Astrocyte (in vitro differentiated cells and primary cell): ENCODE results near the gene AK5. TPM values are rescaled to one million over a fixed set of nuclear protein-coding genes. Genes with fewer than 3 reads are reported as not detected.

Source experiments
- DNase-seq: peaks from one replicate; pipeline ENCODE4 v3.0.0-alpha.2; 2010; ENCODE audit warnings: low read depth
- FAIRE-seq: peaks from 2 replicates; lab custom pipeline; 2011; peaks lifted over from hg19 to GRCh38; lab: Jason Lieb, UNC
- H2AFZ ChIP-seq: 2 replicates; pipeline ENCODE4 v1.6.0; 2012; ENCODE audit warnings: low read depth, low read length, inconsistent platforms
- H3K27ac ChIP-seq: 2 replicates; pipeline ENCODE4 v1.5.1; 2011; ENCODE audit warnings: low read depth, low read length, inconsistent platforms
- H3K27me3 ChIP-seq: 2 replicates; pipeline ENCODE4 v1.6.0; 2011; ENCODE audit warnings: low read length, inconsistent platforms; ENCODE audit not compliant: insufficient read depth
- H3K36me3 ChIP-seq: 2 replicates; pipeline ENCODE4 v1.5.1; 2011; ENCODE audit warnings: low read length, inconsistent platforms; ENCODE audit not compliant: insufficient read depth
- H3K4me1 ChIP-seq: 2 replicates; pipeline ENCODE4 v1.5.1; 2011; ENCODE audit warnings: low read length, inconsistent platforms; ENCODE audit not compliant: insufficient read depth
- H3K4me2 ChIP-seq: 2 replicates; pipeline ENCODE4 v1.6.0; 2012; ENCODE audit warnings: low read length, inconsistent platforms
- H3K4me3 ChIP-seq: 2 replicates; pipeline ENCODE4 v1.5.1; 2011; ENCODE audit warnings: low read depth, mild to moderate bottlenecking, low read length, inconsistent platforms; ENCODE audit not compliant: insufficient read depth
- H3K79me2 ChIP-seq: 2 replicates; pipeline ENCODE4 v1.6.0; 2012; ENCODE audit warnings: mild to moderate bottlenecking, low read length, inconsistent platforms; ENCODE audit not compliant: insufficient read depth
- H3K9ac ChIP-seq: 2 replicates; pipeline ENCODE4 v1.6.0; 2012; ENCODE audit warnings: mild to moderate bottlenecking, low read length, inconsistent platforms
- H3K9me3 ChIP-seq: 2 replicates; pipeline ENCODE4 v1.5.1; 2012; ENCODE audit warnings: low read depth, mild to moderate bottlenecking, low read length, inconsistent platforms; ENCODE audit not compliant: insufficient read depth
- H4K20me1 ChIP-seq: 2 replicates; pipeline ENCODE4 v1.6.0; 2012; ENCODE audit warnings: low read length, inconsistent platforms; ENCODE audit not compliant: insufficient read depth
- H3K27ac Mint-ChIP-seq: one replicate; pipeline ENCODE4 v1.8.0; 2021; ENCODE audit warnings: mild to moderate bottlenecking, mixed read lengths; ENCODE audit not compliant: unreplicated experiment
- H3K27me3 Mint-ChIP-seq: one replicate; pipeline ENCODE4 v1.8.0; 2021; ENCODE audit warnings: low read depth, mixed read lengths; ENCODE audit not compliant: unreplicated experiment
- H3K36me3 Mint-ChIP-seq: one replicate; pipeline ENCODE4 v1.8.0; 2021; ENCODE audit warnings: low read depth, mixed read lengths; ENCODE audit not compliant: unreplicated experiment
- H3K4me1 Mint-ChIP-seq: one replicate; pipeline ENCODE4 v1.8.0; 2021; ENCODE audit warnings: low read depth, mixed read lengths; ENCODE audit not compliant: unreplicated experiment
- H3K4me3 Mint-ChIP-seq: one replicate; pipeline ENCODE4 v1.8.0; 2021; ENCODE audit warnings: mild to moderate bottlenecking, moderate library complexity, mixed read lengths; ENCODE audit not compliant: unreplicated experiment
- H3K9me3 Mint-ChIP-seq: one replicate; pipeline ENCODE4 v1.8.0; 2021; ENCODE audit warnings: mild to moderate bottlenecking, mixed read lengths; ENCODE audit not compliant: unreplicated experiment
- EZH2 ChIP-seq: IDR thresholded peaks from 2 replicates; pipeline ENCODE4 v1.6.1; 2012; ENCODE audit warnings: mild to moderate bottlenecking, low read length, inconsistent platforms; ENCODE audit not compliant: insufficient read depth
- total RNA-seq: library from RNA; stranded (reverse); gene quantifications from 2 replicates; pipeline ENCODE4 v1.2.1, GENCODE V29; 2021
- TF ChIP-seq, protein P1 (sequence below): IDR thresholded peaks from 2 replicates; pipeline ENCODE4 v1.5.1; 2011; ENCODE audit warnings: low read depth, mild to moderate bottlenecking, inconsistent platforms, low read length, moderate library complexity; ENCODE audit not compliant: insufficient read depth

The AK5 gene
- total RNA-seq, 1 donor from 2014 or later: 4.4 TPM

DNA sequence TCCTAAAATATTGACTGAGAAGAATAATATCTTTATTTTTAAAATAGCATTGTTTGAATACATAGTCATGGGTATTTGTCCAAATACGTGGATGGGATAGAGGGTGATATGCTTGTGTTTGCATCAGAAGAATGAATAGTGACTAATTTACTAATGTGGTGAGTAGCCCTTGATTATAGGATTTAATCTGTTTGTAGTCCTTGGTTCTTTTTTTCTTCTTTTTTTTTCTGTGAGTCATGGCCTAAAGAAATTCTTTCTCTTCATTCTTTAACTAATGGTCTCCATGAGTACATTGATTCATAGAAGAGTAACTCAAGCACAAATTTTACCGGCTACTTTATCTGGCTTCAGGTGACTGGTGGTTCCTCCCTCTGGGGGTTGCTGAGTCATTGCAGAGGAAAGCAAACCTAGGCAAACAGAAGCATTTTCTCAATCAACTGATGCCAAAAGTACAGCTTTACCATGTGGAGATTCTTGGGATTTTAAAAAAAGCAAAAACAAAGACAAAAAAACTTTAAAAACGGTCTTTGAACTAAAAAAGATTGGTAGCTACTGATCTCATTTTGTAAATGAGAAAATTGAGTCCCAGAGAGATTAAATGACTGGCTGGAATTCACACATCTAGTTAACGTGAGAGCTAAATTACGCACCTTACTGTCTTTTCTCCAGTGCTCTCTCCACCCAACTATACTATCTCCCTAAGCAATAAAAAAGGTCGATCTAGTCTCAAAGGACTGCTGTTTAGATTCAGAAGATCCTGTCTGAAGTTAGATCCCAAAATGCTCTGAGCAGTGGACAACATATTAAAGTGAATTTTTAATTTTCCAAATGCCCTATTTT, 40.5 kb downstream of the AK5 start:
- Histone ChIP-seq H3K4me2 (peak overlapping the region; percentile 51), H2AFZ (no peak overlapping the region)

DNA sequence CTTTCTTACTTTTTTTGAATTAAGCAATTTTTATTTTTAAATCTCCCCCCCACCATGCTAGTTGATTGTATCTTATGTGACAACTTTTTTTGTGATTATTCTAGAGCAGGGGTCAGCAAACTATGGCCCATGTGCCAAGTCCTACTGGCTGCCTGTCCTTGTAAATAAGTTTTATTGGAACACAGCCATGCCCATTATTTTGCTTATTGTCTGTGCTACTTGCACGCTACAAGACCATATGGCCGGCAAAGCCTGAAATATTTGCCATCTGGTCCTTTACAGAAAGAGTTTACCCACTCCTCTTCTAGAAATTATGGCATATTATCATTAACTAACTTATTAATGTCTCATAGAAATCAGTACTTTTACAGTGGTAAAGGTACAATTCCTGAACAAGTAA, 51.7 kb downstream of the AK5 start:
- H3K27ac Mint-ChIP-seq: no peak overlapping the region
- DNase-seq (no peak), FAIRE-seq (no peak)
- TF ChIP-seq EZH2: no peak
- TF ChIP-seq, protein P1, sequence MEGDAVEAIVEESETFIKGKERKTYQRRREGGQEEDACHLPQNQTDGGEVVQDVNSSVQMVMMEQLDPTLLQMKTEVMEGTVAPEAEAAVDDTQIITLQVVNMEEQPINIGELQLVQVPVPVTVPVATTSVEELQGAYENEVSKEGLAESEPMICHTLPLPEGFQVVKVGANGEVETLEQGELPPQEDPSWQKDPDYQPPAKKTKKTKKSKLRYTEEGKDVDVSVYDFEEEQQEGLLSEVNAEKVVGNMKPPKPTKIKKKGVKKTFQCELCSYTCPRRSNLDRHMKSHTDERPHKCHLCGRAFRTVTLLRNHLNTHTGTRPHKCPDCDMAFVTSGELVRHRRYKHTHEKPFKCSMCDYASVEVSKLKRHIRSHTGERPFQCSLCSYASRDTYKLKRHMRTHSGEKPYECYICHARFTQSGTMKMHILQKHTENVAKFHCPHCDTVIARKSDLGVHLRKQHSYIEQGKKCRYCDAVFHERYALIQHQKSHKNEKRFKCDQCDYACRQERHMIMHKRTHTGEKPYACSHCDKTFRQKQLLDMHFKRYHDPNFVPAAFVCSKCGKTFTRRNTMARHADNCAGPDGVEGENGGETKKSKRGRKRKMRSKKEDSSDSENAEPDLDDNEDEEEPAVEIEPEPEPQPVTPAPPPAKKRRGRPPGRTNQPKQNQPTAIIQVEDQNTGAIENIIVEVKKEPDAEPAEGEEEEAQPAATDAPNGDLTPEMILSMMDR: no peak
- H3K36me3 ChIP-seq: no peaks in the 10 kb centered on the region
- H3K4me1 Mint-ChIP-seq: no peaks in the 10 kb centered on the region
- H3K79me2 ChIP-seq: no peaks in the 10 kb centered on the region
- no peak overlapping the region for H3K4me3 Mint-ChIP-seq
- no peak overlapping the region for H3K4me3 ChIP-seq
- no peaks in the 10 kb centered on the region for H4K20me1 ChIP-seq
- H3K36me3 Mint-ChIP-seq: no peaks in the 10 kb centered on the region
- H3K9me3 Mint-ChIP-seq: peaks cover 2% of the 10 kb centered on the region
- H3K9me3 ChIP-seq: no peaks in the 10 kb centered on the region
- no peaks in the 10 kb centered on the region for H3K27me3 ChIP-seq
- H3K4me1 ChIP-seq: no peaks in the 10 kb centered on the region
- no peak overlapping the region for H3K9ac ChIP-seq
- H3K4me2 ChIP-seq: no peak overlapping the region
- H2AFZ ChIP-seq: no peak overlapping the region
- no peaks in the 10 kb centered on the region for H3K27me3 Mint-ChIP-seq
- no peak overlapping the region for H3K27ac ChIP-seq

More for the DNA sequence above, 40.5 kb downstream of the AK5 start:
- Mint-ChIP-seq H3K27me3 (no peaks in the 10 kb centered on the region), H3K27ac (peak overlapping the region; percentile 93), H3K9me3 (no peaks in the 10 kb centered on the region), H3K36me3 (no peaks in the 10 kb centered on the region), H3K4me3 (no peak overlapping the region), H3K4me1 (peaks cover 26% of the 10 kb centered on the region)
- H3K9ac ChIP-seq: peak overlapping the region; percentile 43
- H3K27me3 ChIP-seq: no peaks in the 10 kb centered on the region
- FAIRE-seq (peak; percentile 97), DNase-seq (peak; percentile 94)
- H3K4me3 ChIP-seq: no peak overlapping the region
- H3K9me3 ChIP-seq: no peaks in the 10 kb centered on the region
- H3K36me3 ChIP-seq: no peaks in the 10 kb centered on the region
- H3K79me2 ChIP-seq: no peaks in the 10 kb centered on the region
- peaks cover 6% of the 10 kb centered on the region for H3K4me1 ChIP-seq
- H4K20me1 ChIP-seq: no peaks in the 10 kb centered on the region
- H3K27ac ChIP-seq: peak overlapping the region; percentile 70
- TF ChIP-seq, protein P1: no peak
- TF ChIP-seq EZH2: no peak

DNA sequence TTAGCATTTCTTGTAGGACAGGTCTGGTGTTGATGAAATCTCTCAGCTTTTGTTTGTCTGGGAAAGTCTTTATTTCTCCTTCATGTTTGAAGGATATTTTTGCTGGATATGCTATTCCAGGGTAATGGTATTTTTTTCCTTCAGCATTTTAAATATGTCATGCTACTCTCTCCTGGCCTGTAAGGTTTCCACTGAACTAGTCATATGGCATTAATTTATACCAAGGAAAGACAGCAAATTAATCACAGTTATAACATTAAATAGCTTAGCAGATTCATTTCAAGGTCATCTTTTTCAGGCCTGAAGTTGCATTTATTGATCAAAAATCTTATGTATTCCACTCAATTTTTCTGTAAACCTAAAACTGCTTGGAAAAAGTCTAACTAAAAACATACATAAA, 54.9 kb downstream of the AK5 start:
- no peaks in the 10 kb centered on the region for H3K9me3 ChIP-seq
- H3K27ac ChIP-seq: no peak overlapping the region
- no peak overlapping the region for H3K4me2 ChIP-seq
- H3K4me1 Mint-ChIP-seq: no peaks in the 10 kb centered on the region
- no peak for TF ChIP-seq EZH2
- H4K20me1 ChIP-seq: no peaks in the 10 kb centered on the region
- H2AFZ ChIP-seq: no peak overlapping the region
- no peak overlapping the region for H3K4me3 ChIP-seq
- H3K4me3 Mint-ChIP-seq: no peak overlapping the region
- no peak overlapping the region for H3K27ac Mint-ChIP-seq
- H3K9me3 Mint-ChIP-seq: peaks cover 2% of the 10 kb centered on the region
- H3K9ac ChIP-seq: no peak overlapping the region
- H3K36me3 Mint-ChIP-seq: no peaks in the 10 kb centered on the region
- H3K27me3 ChIP-seq: no peaks in the 10 kb centered on the region
- H3K4me1 ChIP-seq: no peaks in the 10 kb centered on the region
- no peaks in the 10 kb centered on the region for H3K36me3 ChIP-seq
- DNase-seq (no peak), FAIRE-seq (no peak)
- H3K27me3 Mint-ChIP-seq: no peaks in the 10 kb centered on the region
- no peaks in the 10 kb centered on the region for H3K79me2 ChIP-seq
